GM21381 (cell line): Measurements from ENCODE around the gene PPIB.
A peak's percentile ranks its signal among the peaks of the same experiment; 100 is the strongest.

ENCODE experiments used
- ATAC-seq: cut with Tn5 transposase; IDR thresholded peaks from one replicate; pipeline ENCODE4 v1.9.1; 2021; ENCODE audit warnings: mild to moderate bottlenecking, moderate library complexity; ENCODE audit not compliant: unreplicated experiment

The PPIB gene

DNA sequence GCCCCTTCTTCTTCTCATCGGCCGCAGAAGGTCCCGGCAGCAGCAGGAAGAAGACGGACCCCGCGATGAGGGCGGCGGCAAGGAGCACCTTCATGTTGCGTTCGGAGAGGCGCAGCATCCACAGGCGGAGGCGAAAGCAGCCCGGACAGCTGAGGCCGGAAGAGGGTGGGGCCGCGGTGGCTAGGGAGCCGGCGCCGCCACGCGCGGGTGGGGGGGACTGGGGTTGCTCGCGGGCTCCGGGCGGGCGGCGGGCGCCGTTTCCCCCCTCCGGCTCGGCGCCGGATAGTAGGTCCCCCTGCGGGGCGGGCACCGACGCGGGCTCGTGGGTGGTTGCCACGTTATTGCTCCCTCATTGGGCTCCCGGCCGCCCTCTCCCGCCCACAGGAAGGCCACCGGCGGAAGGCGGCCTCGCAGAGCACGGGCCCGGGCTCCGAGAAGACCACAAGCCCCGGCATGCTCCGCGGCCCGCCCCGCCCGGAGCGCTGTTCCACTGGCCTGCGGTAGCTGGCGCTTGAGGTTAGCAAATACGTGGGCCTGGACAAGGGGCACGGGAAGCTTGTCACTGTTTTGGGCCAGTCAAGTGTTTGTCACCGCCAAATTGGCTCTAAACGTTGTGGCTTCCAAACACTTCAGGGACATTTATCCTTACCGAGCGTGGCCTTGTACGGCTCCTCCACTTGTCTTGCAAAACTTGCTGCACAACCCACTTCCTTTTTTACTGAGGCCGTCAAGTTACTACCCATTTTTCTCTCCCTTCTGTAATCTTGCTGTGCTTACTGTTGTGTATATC is at the start of gene PPIB:
Gene PPIB (minus strand): TSS at position 154 of the 790 bp plus-strand sequence. CDS start 36 bp downstream, at position 118.
- peak; percentile 89 for ATAC-seq

- no peak for ATAC-seq
Measured at GRCh38 chr15:64211696-64212095, 48.9 kb upstream of the PPIB start.

DNA sequence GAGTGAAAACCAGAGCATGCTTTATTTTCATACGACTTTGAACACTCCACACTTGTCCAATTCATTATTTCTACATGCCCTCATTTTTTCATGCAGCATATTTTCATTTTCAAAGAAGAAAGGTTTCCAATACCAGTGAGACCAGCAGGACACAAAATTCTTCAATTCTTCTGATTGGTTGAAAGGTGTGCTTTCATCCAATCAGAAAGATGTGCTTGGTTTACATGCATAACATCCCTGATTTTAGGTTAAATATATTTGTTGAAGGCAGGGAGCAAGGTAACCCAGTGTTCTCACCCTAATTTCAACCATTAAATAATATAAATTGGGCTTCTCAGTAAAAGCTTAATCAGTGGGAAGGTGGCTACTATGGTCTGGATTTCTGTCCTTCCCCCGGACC is 47.5 kb upstream of the PPIB start:
- no peak for ATAC-seq

DNA sequence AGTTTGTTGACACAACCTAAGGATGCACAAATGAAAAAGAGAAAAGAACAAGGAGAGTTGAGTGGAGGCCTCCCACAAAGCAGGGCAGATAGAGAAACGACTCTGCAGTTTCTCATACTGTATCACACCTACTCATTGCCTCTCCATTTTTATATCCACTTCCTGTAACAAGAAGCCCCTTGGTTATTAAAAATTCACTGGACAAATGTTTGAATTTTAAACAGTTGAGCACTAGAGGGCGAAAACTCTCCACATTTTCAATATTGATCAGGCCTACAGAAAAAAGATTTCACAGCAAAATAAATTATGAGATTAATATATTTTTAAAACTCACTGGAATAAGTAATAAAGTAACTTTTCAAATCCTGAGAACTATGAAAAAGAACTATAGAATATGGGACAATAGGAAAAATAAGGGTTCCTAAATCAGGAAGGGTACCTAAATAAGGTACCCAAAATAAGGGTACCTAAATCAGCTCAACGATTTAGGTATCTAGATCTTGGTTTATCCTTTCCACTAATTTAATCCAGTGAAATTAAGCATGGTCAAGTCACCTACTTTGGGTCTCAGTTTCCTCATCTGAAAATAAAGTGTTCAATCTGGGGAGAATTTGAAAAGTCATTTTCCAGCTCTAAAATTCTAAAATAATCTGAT is 47.0 kb upstream of the PPIB start:
- ATAC-seq: no peak

- no peak for ATAC-seq
Measured at GRCh38 chr15:64205202-64205601, 42.4 kb upstream of the PPIB start.

DNA sequence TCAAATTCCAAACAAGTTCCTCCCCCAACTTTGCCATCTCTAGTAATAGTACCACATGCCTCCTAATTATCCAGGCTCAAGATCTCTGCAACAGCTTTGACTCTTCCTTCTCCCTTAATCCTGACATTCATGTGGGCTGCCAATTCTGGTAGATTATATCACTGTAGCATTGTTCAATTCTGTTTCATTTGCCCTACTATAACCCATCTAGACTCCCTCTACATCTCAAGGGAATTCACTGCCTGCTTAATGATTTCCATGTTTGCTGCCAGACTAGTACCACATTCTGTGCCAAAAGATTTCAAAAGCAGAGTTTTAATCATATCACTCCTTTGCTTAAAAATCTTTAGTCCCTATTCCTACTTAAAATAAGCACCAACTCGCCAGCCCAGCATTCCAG is 34.6 kb upstream of the PPIB start:
- no peak for ATAC-seq

DNA sequence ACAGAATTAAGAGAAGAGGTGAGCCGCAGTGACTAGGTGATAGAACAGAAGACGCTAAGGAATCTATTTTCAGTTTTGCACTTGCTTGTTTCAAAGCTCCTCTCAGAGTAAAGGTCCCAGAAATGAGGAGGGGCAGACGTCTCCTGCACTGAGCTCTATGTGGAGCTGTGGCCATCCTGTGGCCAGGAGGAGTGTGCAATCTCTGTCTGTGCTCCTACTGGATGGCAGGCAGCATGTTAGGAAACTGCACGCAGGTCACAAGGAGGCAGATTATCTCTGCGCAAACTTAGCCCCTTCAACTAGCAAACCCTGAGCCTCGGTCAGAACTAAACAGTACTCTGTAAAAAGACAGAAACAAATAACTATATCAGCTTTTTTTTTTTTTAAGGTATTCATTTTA is 31.1 kb upstream of the PPIB start:
- no peak for ATAC-seq

GRCh38 chr15:64191971-64192830 is 29.4 kb upstream of the PPIB start:
- ATAC-seq: no peak

DNA sequence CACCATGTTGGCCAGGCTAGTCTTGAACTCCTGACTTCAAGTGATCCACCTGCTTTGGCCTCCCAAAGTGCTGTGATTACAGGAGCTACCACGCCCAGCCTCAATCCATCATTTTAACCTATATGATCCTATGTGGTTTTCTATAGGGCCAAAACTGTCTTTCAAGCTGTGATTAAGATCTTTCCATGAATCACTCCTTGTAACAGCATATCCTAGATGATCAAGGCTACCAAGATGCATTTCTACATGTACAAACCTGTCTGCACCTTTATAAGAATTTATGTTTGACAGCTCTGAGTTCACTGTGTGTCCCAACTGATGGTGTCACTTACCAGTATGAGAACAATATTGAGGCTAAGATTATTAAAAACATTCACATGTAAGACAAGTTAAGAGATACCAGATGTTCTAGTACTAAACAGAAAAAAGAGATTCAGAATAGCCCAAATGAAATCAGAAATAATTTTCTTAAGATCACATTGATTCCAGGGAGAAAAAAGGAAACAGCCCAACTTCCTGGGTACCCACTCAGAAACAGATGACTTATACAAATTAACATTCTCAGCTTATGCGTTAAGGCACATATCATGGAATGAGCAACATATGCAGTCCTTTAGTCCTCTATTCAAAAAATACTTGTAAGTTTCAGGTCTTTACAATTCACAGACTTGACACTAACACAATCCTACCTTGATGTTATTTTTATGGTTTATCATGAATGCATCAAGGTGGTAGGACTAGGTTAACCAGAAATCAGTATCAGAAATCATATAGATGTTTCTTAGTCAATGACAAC is 24.8 kb upstream of the PPIB start:
- no peak for ATAC-seq

- ATAC-seq: no peak
Measured at GRCh38 chr15:64185146-64185911, 22.5 kb upstream of the PPIB start.

- ATAC-seq: no peak
Measured at GRCh38 chr15:64182859-64183370, 20.1 kb upstream of the PPIB start.

DNA sequence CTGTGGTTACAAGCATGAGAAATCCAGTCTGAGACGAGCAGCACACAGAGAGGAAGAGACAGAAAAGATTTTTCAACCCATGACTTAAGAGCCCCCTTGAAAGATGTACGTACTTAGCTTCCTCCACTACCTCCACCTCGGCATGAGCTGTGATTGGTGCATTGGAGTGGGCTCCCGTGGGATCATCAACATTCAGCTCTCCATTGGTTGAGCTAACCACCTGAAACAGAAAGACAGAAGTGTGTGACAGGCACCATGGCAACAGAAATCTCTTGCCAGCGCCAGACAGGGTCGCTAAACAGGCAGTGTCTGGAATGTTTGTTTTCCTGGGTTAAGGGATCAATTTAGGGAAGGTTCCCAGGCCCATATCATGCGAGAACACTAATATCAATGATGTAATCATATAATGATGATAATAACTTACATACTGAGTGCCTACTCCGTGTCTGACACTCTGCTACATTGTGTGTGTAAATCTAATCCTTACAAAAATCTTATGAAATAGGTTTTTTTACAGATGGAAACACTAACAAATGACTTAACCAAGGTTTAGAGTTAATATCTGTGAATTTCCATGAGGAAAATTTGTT is 17.5 kb upstream of the PPIB start:
- ATAC-seq: peak; percentile 57

- ATAC-seq: no peak
Measured at GRCh38 chr15:64166102-64166890, 3.5 kb upstream of the PPIB start.

DNA sequence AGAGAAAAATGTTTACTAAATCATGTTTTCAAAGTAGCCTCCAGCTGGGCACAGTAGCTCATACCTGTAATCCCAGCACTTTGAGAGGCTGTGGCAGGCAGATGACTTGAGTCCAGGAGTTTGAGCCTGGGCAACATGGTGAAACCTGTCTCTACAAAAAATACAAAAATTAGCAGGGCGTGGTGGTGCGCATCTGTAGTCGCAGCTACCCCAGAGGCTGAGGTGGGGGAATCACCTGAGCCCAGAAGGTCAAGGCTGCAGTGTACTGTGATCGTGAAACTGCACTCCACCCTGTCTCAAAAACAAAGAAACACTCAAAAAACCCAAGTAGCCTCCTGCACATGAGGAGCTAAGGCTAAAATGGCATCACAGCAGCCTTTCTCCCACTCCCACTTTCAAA is 1.6 kb upstream of the PPIB start:
- ATAC-seq: no peak

GRCh38 chr15:64163659-64164362 is 989 bp upstream of the PPIB start:
- ATAC-seq: no peak

- peak; percentile 23 for ATAC-seq
Measured at GRCh38 chr15:64162478-64162868, 349 bp downstream of the PPIB start.

DNA sequence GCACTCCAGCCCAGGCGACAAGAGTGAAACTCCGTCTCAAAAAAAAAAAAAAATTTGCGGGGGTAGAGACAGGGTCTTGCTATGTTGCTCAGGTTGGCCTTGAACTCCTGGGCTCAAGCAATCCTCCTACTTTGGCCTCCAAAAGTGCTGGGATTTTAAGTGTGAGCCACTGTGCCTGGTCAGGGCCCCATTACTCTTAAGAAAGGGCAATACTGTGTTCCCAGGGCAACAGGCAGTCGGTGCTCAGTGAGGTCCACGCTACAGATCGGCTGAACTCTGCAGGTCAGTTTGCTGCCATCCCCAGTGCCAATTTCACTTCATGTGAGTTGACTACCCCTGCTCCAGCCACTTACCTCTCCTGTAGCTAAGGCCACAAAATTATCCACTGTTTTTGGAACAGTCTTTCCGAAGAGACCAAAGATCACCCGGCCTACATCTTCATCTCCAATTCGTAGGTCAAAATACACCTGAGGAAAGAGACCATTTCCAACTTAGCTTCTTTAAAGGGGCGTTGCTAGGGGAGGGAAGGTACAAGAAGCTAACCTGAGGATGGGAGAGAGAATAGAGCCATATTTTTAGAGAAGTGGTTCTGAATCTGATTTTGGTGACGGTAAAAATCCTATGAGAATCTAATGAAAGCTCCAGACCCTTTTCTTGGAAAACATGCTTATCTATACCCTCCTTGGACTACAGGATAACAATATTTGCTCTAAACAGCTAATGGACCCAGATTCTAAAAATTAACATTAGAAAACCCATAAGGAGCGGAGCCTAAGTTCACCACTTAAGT is 939 bp downstream of the PPIB start:
- ATAC-seq: no peak
